K562 (cell line): ENCODE data around the gene ATP5MC3. TPM values are rescaled to one million over a fixed set of nuclear protein-coding genes. Genes with fewer than 3 reads are reported as not detected.

Experiments
- BACH1 ChIP-seq: fragments of 200-800 bp; sonication (Bioruptor generic); IDR thresholded peaks from 2 replicates; pipeline ENCODE4 v1.6.1; 2016; ENCODE audit warnings: missing genetic modification characterization, missing compliant biosample characterization
- CREBBP ChIP-seq: IDR thresholded peaks from one replicate; pipeline ENCODE4 v1.6.1; 2012; ENCODE audit warnings: low read depth, mild to moderate bottlenecking, control low read depth, inconsistent platforms, low read length
- CTBP1 ChIP-seq: fragments of 450-650 bp; IDR thresholded peaks from 2 replicates; pipeline ENCODE4 v1.6.1; 2016; ENCODE audit warnings: borderline replicate concordance
- EP400 ChIP-seq: fragments of 450-650 bp; IDR thresholded peaks from 2 replicates; pipeline ENCODE4 v1.6.1; 2017; ENCODE audit warnings: antibody characterized with exemption, mild to moderate bottlenecking, moderate library complexity
- FOXP1 ChIP-seq: sonication (generic); formaldehyde crosslinking; IDR thresholded peaks from 2 replicates; pipeline ENCODE4 v1.8.0; 2022; ENCODE audit warnings: mild to moderate bottlenecking, missing genetic modification reagents
- GTF2F1 ChIP-seq: IDR thresholded peaks from 2 replicates; pipeline ENCODE4 v1.6.1; 2011; ENCODE audit warnings: low read depth, low read length, improper control_type of control experiment
- HEY1 ChIP-seq: fragments of 250-450 bp; sonication (Bioruptor Pico); IDR thresholded peaks from 2 replicates; pipeline ENCODE4 v1.5.0; 2020; ENCODE audit warnings: mild to moderate bottlenecking, moderate library complexity, borderline replicate concordance
- ILK ChIP-seq: fragments of 450-650 bp; IDR thresholded peaks from 2 replicates; pipeline ENCODE4 v1.6.1; 2016; ENCODE audit warnings: missing genetic modification characterization, low read depth, mild to moderate bottlenecking, missing compliant biosample characterization, moderate library complexity, borderline replicate concordance
- MBD2 ChIP-seq: sonication (generic); IDR thresholded peaks from 2 replicates; pipeline ENCODE4 v1.6.1; 2016; ENCODE audit warnings: low read depth, borderline replicate concordance
- MXD1 ChIP-seq: fragments of 250-450 bp; sonication (Bioruptor Pico); IDR thresholded peaks from 2 replicates; pipeline ENCODE4 v1.8.0; 2021; ENCODE audit warnings: borderline replicate concordance, mild to moderate bottlenecking, moderate library complexity; ENCODE audit not compliant: poor library complexity, severe bottlenecking
- NCOA2 ChIP-seq, 2 experiments: fragments of 450-650 bp; IDR thresholded peaks; 2 replicates each; pipeline ENCODE4 v1.6.1; 2018; ENCODE audit warnings: mild to moderate bottlenecking in 2 of 2, moderate library complexity in 1 of 2; ENCODE audit not compliant: partially characterized antibody in 2 of 2
- PATZ1 ChIP-seq: fragments of 250-450 bp; sonication (Bioruptor Pico); IDR thresholded peaks from 2 replicates; pipeline ENCODE4 v1.5.0; 2020; ENCODE audit warnings: mild to moderate bottlenecking, borderline replicate concordance
- POLR2B ChIP-seq: fragments of 450-650 bp; IDR thresholded peaks from 2 replicates; pipeline ENCODE4 v1.6.1; 2018; ENCODE audit warnings: low read depth; ENCODE audit not compliant: partially characterized antibody
- SMARCE1 ChIP-seq: fragments of 450-650 bp; IDR thresholded peaks from 2 replicates; pipeline ENCODE4 v1.7.1; 2016; ENCODE audit warnings: mild to moderate bottlenecking
- SP2 ChIP-seq: IDR thresholded peaks from 2 replicates; pipeline ENCODE4 v1.6.1; 2011; ENCODE audit warnings: mild to moderate bottlenecking, low read depth, low read length, moderate library complexity; ENCODE audit not compliant: poor library complexity, severe bottlenecking; ENCODE audit errors: extremely low read depth
- VEZF1 ChIP-seq: fragments of 200-800 bp; sonication (Bioruptor generic); IDR thresholded peaks from 2 replicates; pipeline ENCODE4 v1.6.1; 2017; ENCODE audit warnings: missing genetic modification characterization, missing compliant biosample characterization
- YBX1 ChIP-seq: fragments of 450-650 bp; IDR thresholded peaks from 2 replicates; pipeline ENCODE4 v1.7.1; 2016; ENCODE audit warnings: mild to moderate bottlenecking
- ZHX1 ChIP-seq: fragments of 150-350 bp; conservative IDR thresholded peaks from 2 replicates; pipeline ENCODE4 v1.6.1; 2014; ENCODE audit warnings: low read length
- ZNF274 ChIP-seq: IDR thresholded peaks from 2 replicates; pipeline ENCODE4 v1.6.1; 2011; ENCODE audit warnings: low read depth, mild to moderate bottlenecking, low read length, moderate library complexity, borderline replicate concordance
- ZNF717 ChIP-seq: fragments of 250-450 bp; sonication (Bioruptor Pico); IDR thresholded peaks from 2 replicates; pipeline ENCODE4 v1.5.0; 2021
- ZNF75A ChIP-seq: fragments of 450-650 bp; formaldehyde crosslinking; IDR thresholded peaks from 2 replicates; pipeline ENCODE4 v1.4.0; 2020; ENCODE audit warnings: mild to moderate bottlenecking
- polyA plus RNA-seq, 8 experiments: library from polyadenylated mRNA; depleted of rRNA in 4 of 8; stranded (reverse) in 5 of 8; unstranded in 3 of 8; fragments of >200 nt; fragmentation: Nextera tagmentation in 2 of 8; fragmentation: Illumina TruSeq in 1 of 8; extraction: Ambion mirVana in 2 of 8; extraction: Trizol in 1 of 8; gene quantifications; 2 replicates each; pipeline versions ENCODE4 v1.2.1 to v1.2.3, GENCODE V29; 2011 to 2014; ENCODE audit warnings: inconsistent platforms in 1 of 8, missing spikeins in 1 of 8
- total RNA-seq, 7 experiments: library from RNA; depleted of rRNA in 6 of 7; stranded (reverse); fragments of >200 nt in 6 of 7; fragmentation: Illumina TruSeq in 2 of 7; extraction: Trizol in 2 of 7; gene quantifications; 2 replicates each; pipeline versions ENCODE4 v1.2.1 to v1.2.3, GENCODE V29; 2011 to 2021; ENCODE audit warnings: low replicate concordance in 1 of 7

The ATP5MC3 gene
- total and polyA plus RNA-seq, 9 of the 15 experiments (the other 6 are each of a cell fraction or from before 2014, with no cell fraction given): 423 to 2,565 (median 1,012) TPM

GRCh38 chr2:175181104-175181876 lies at the start of gene ATP5MC3 (continued):
- peak; percentile 74; the same call in 1 of the 2 replicates for TF ChIP-seq FOXP1
- TF ChIP-seq ZHX1: no peak; the same call in 1 of the 2 replicates
- TF ChIP-seq EP400: peak; percentile 89
- no peak for TF ChIP-seq YBX1
- TF ChIP-seq PATZ1: no peak
- peak; percentile 98 for TF ChIP-seq POLR2B
- TF ChIP-seq ZNF717 (CRISPR knock-in tag): no peak
- TF ChIP-seq ILK (tag): no peak
- no peak for TF ChIP-seq NCOA2 (IDR thresholded peaks at IDR 0.05; ENCODE audit: partially characterized antibody in 2 of 2)
- no peak for TF ChIP-seq BACH1
- no peak for TF ChIP-seq SP2
- TF ChIP-seq GTF2F1: no peak
- no peak for TF ChIP-seq ZNF75A
- no peak for TF ChIP-seq ZNF274
- 0 out of 2 replicates have a peak, but pooled peaks have one; percentile 45 for TF ChIP-seq SMARCE1
- no peak for TF ChIP-seq HEY1 (CRISPR knock-in tag)
- TF ChIP-seq CTBP1: peak; percentile 79
- TF ChIP-seq VEZF1 (CRISPR knock-in tag): peak; percentile 81
- peak; percentile 84; the same call in 1 of the 2 replicates for TF ChIP-seq MBD2
- TF ChIP-seq MXD1 (CRISPR knock-in tag): no peak
- no peak for TF ChIP-seq CREBBP
